GM20000 (cell line): ENCODE results near the gene TACC2.

Experiments used
- DNase-seq: peaks from one replicate; pipeline ENCODE4 v3.0.0; 2012; ENCODE audit warnings: low spot score
- CTCF ChIP-seq: IDR thresholded peaks from 2 replicates; pipeline ENCODE4 v1.5.1; 2012; ENCODE audit warnings: mild to moderate bottlenecking, control low read depth; ENCODE audit errors: extremely low read depth, missing control alignments

TACC2 gene

GRCh38 chr10:122132331-122132755 is 143.4 kb downstream of the TACC2 start:
- no peak for DNase-seq
- TF ChIP-seq CTCF, result no peak

GRCh38 chr10:122132882-122133565 is 144.1 kb downstream of the TACC2 start:
- no peak for DNase-seq
- TF ChIP-seq CTCF, result no peak

GRCh38 chr10:122135251-122136025 is 146.5 kb downstream of the TACC2 start:
- no peak for DNase-seq
- TF ChIP-seq CTCF, result no peak

GRCh38 chr10:122138831-122139625 is 150.1 kb downstream of the TACC2 start:
- DNase-seq, result no peak
- TF ChIP-seq CTCF, result no peak

GRCh38 chr10:122139627-122140170 is 150.7 kb downstream of the TACC2 start:
- no peak for DNase-seq

GRCh38 chr10:122140461-122140902 is 151.5 kb downstream of the TACC2 start:
- DNase-seq, result no peak

More at GRCh38 chr10:122139627-122140170, 150.7 kb downstream of the TACC2 start:
- no peak for TF ChIP-seq CTCF

More at GRCh38 chr10:122140461-122140902, 151.5 kb downstream of the TACC2 start:
- TF ChIP-seq CTCF, result no peak
